WI38 (cell line): ENCODE data around the gene CPPED1.

Source experiments
- H3K4me3 ChIP-seq: 2 replicates; pipeline ENCODE4 v1.5.1; 2011; ENCODE audit warnings: low read depth, mild to moderate bottlenecking, control low read depth, low read length
- TF ChIP-seq, protein P1 (sequence below): IDR thresholded peaks from 2 replicates; pipeline ENCODE4 v1.5.1; 2012; ENCODE audit warnings: low read depth, mild to moderate bottlenecking, control low read depth, low read length

Gene CPPED1

GRCh38 chr16:12709807-12710206 is 93.9 kb downstream of the CPPED1 start:
- TF ChIP-seq, protein P1, sequence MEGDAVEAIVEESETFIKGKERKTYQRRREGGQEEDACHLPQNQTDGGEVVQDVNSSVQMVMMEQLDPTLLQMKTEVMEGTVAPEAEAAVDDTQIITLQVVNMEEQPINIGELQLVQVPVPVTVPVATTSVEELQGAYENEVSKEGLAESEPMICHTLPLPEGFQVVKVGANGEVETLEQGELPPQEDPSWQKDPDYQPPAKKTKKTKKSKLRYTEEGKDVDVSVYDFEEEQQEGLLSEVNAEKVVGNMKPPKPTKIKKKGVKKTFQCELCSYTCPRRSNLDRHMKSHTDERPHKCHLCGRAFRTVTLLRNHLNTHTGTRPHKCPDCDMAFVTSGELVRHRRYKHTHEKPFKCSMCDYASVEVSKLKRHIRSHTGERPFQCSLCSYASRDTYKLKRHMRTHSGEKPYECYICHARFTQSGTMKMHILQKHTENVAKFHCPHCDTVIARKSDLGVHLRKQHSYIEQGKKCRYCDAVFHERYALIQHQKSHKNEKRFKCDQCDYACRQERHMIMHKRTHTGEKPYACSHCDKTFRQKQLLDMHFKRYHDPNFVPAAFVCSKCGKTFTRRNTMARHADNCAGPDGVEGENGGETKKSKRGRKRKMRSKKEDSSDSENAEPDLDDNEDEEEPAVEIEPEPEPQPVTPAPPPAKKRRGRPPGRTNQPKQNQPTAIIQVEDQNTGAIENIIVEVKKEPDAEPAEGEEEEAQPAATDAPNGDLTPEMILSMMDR: no peak
- no peak overlapping the region for H3K4me3 ChIP-seq

DNA sequence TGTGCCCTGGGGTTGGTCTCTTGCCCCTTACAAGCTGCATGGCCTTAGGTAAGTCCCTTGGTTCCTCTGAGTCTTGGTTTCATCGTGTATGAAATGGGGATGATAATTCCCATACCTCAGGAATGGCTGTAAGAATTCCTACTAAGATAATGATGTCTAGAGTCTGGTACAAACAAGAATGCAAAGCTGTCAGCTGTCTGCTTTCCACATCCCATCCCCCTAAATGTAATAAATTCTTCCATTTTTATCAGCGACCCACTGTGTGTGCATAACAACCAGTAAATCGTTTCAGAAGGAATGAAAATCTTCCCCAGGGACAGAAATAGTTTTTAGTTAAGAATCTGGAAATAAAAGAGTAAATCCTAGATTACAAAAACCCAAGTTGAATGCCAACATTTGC is 95.4 kb downstream of the CPPED1 start:
- TF ChIP-seq, protein P1: no peak

GRCh38 chr16:12706628-12707027 is 97.1 kb downstream of the CPPED1 start:
- no peak overlapping the region for H3K4me3 ChIP-seq
- TF ChIP-seq, protein P1: no peak

More for the DNA sequence above, 95.4 kb downstream of the CPPED1 start:
- no peak overlapping the region for H3K4me3 ChIP-seq

- TF ChIP-seq, protein P1: no peak
- H3K4me3 ChIP-seq: no peak overlapping the region
Observed at GRCh38 chr16:12704492-12705111, 99.1 kb downstream of the CPPED1 start.

- TF ChIP-seq, protein P1: no peak
Observed at GRCh38 chr16:12703935-12704334, 99.8 kb downstream of the CPPED1 start.

DNA sequence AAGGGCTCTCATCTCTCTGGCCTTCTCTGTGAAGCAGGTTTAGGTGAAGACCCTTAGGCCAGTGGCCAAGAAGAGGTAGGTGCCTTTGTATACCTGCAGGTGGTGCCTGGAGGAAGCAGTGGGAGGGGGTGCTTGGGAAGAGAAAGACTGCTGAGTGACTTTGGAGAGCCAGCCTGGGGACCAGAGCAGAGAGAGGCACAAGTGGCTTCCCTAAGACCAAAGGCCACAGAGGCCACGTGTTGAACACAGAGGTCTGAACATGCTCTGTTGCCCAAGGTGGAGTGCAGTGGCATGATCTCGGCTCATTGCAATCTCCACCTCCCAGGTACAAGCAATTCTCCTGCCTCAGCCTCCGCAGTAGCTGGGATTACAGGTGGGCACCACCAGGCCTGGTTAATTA is 103.5 kb downstream of the CPPED1 start:
- H3K4me3 ChIP-seq: no peak overlapping the region
- TF ChIP-seq, protein P1: no peak

More at GRCh38 chr16:12703935-12704334, 99.8 kb downstream of the CPPED1 start:
- no peak overlapping the region for H3K4me3 ChIP-seq

DNA sequence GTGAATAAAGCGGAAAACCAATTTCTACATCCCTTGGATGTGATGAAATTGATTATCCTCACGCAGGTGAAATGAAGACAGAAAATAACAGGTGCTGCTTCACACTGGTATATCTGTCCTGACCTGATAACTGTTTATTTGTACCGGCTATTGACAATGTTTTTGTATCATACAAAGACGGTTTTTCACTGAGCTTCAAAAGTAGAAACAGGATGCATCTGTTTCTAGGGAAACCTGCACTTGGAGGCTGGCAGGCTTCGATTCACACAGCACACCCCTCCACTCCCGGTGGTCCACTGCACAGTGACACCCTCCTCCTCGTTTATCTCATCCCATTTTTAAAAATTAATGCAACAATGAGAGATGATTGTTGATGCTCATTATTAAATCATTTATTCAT is 104.5 kb downstream of the CPPED1 start:
- TF ChIP-seq, protein P1: no peak
- no peak overlapping the region for H3K4me3 ChIP-seq
